MCF 10A (cell line): ENCODE data around the gene PRR15L. TPM values are rescaled to one million over a fixed set of nuclear protein-coding genes. Genes with fewer than 3 reads are reported as not detected.

Experiments
- total RNA-seq: library from RNA; stranded (reverse); gene quantifications from 2 replicates; pipeline ENCODE4 v1.2.3, GENCODE V29; 2022

The PRR15L gene
- total RNA-seq, 1 experiment from 2014 or later, result not detected

Other genes starting within 250 kb of the PRR15L start
- not detected in 2 replicates for gene TBX21, start 224.6 kb downstream of the PRR15L start, total RNA-seq
- 4.3 and 4.7 TPM in 2 replicates for gene OSBPL7, start 136.1 kb downstream of the PRR15L start, total RNA-seq
- 43.2 and 49.3 TPM in 2 replicates for gene MRPL10, start 126.3 kb downstream of the PRR15L start, total RNA-seq
- gene LRRC46, start 126.2 kb downstream of the PRR15L start, total RNA-seq, result 1.2 and 1.4 TPM in 2 replicates
- gene SCRN2, start 116.6 kb downstream of the PRR15L start, total RNA-seq, result 15.7 and 16.2 TPM in 2 replicates
- 1.2 and 1.5 TPM in 2 replicates for gene SP6, start 106.7 kb downstream of the PRR15L start, total RNA-seq
- 11.9 and 15.1 TPM in 2 replicates for gene SP2, start 61.6 kb downstream of the PRR15L start, total RNA-seq
- gene PNPO, start 16.3 kb downstream of the PRR15L start, total RNA-seq, result 56.8 and 58.4 TPM in 2 replicates
- 132 and 149 TPM in 2 replicates for gene CDK5RAP3, start 13.2 kb upstream of the PRR15L start, total RNA-seq
- 2.5 TPM in 1 of 2 replicates, not detected in the other for gene COPZ2, start 79.9 kb upstream of the PRR15L start, total RNA-seq
- gene NFE2L1, start 90.5 kb upstream of the PRR15L start, total RNA-seq, result 235 and 315 TPM in 2 replicates
- 77.3 and 81.2 TPM in 2 replicates for gene CBX1, start 143.6 kb upstream of the PRR15L start, total RNA-seq
- 21.7 and 24.2 TPM in 2 replicates for gene SNX11, start 149.9 kb upstream of the PRR15L start, total RNA-seq